HuH-7.5 (cell line): ENCODE results near the gene VWC2L.

ENCODE experiments used
- DNase-seq: peaks from one replicate; pipeline ENCODE4 v3.0.0; 2011; ENCODE audit warnings: low spot score

The VWC2L gene

GRCh38 chr2:214542295-214542694, 131.4 kb downstream of the VWC2L start:
- no peak for DNase-seq

GRCh38 chr2:214542866-214543265, 132.0 kb downstream of the VWC2L start:
- DNase-seq = no peak

GRCh38 chr2:214543386-214543955, 132.6 kb downstream of the VWC2L start:
- no peak for DNase-seq

GRCh38 chr2:214545898-214546542, 135.2 kb downstream of the VWC2L start:
- no peak for DNase-seq

GRCh38 chr2:214547931-214548330, 137.1 kb downstream of the VWC2L start:
- no peak for DNase-seq

GRCh38 chr2:214549946-214550345, 139.1 kb downstream of the VWC2L start:
- DNase-seq = no peak

GRCh38 chr2:214550786-214551185, 139.9 kb downstream of the VWC2L start:
- DNase-seq = no peak

GRCh38 chr2:214557884-214558283, 147.0 kb downstream of the VWC2L start:
- DNase-seq = no peak

- DNase-seq = no peak
Measured at GRCh38 chr2:214558341-214558740, 147.5 kb downstream of the VWC2L start.

- no peak for DNase-seq
Measured at GRCh38 chr2:214560176-214560575, 149.3 kb downstream of the VWC2L start.

- no peak for DNase-seq
Measured at GRCh38 chr2:214560618-214561190, 149.8 kb downstream of the VWC2L start.

- no peak for DNase-seq
Measured at GRCh38 chr2:214565246-214565645, 154.4 kb downstream of the VWC2L start.

GRCh38 chr2:214566457-214566856, 155.6 kb downstream of the VWC2L start:
- DNase-seq = no peak

- DNase-seq = no peak
Measured at GRCh38 chr2:214569419-214570035, 158.7 kb downstream of the VWC2L start.

GRCh38 chr2:214574084-214574781, 163.4 kb downstream of the VWC2L start:
- no peak for DNase-seq

- no peak for DNase-seq
Measured at GRCh38 chr2:214575030-214575429, 164.2 kb downstream of the VWC2L start.

GRCh38 chr2:214575465-214575864, 164.6 kb downstream of the VWC2L start:
- DNase-seq = no peak

GRCh38 chr2:214577769-214578168, 166.9 kb downstream of the VWC2L start:
- DNase-seq = no peak

GRCh38 chr2:214578442-214578841, 167.6 kb downstream of the VWC2L start:
- no peak for DNase-seq

GRCh38 chr2:214579035-214579434, 168.2 kb downstream of the VWC2L start:
- DNase-seq = no peak

GRCh38 chr2:214587442-214587841, 176.6 kb downstream of the VWC2L start:
- no peak for DNase-seq

GRCh38 chr2:214591366-214591765, 180.5 kb downstream of the VWC2L start:
- DNase-seq = no peak

- DNase-seq = no peak
Measured at GRCh38 chr2:214592011-214592410, 181.2 kb downstream of the VWC2L start.
